ENCODE data around the gene ENHO.

The ENHO gene

GRCh38 chr9:34479431-34479866 lies 43.3 kb downstream of the ENHO start:
- TF ChIP-seq CTCF (IDR thresholded peaks at IDR 0.05; ENCODE audit: borderline replicate concordance, insufficient read depth, low read depth, low read length) = no peak

GRCh38 chr9:34477541-34477940 lies 45.2 kb downstream of the ENHO start:
- TF ChIP-seq CTCF (IDR thresholded peaks at IDR 0.05; ENCODE audit: borderline replicate concordance, insufficient read depth, low read depth, low read length) = no peak
- no peak overlapping the region for H3K4me3 ChIP-seq (ENCODE audit: low read depth, low read length)

More at GRCh38 chr9:34479431-34479866, 43.3 kb downstream of the ENHO start:
- no peak overlapping the region for H3K4me3 ChIP-seq (ENCODE audit: low read depth, low read length)

- no peak for TF ChIP-seq CTCF (IDR thresholded peaks at IDR 0.05; ENCODE audit: borderline replicate concordance, insufficient read depth, low read depth, low read length)
- no peak overlapping the region for H3K4me3 ChIP-seq (ENCODE audit: low read depth, low read length)
Measured at GRCh38 chr9:34475097-34475496, 47.7 kb downstream of the ENHO start.
